Umbilical cord (tissue), 1 donor: ENCODE results near the gene FANCE. TPM values are rescaled to one million over a fixed set of nuclear protein-coding genes. Genes with fewer than 3 reads are reported as not detected.

ENCODE experiments used
- total RNA-seq: library from RNA; depleted of rRNA; stranded (reverse); fragments of >200 nt; gene quantifications from one replicate; pipeline ENCODE4 v1.2.3, GENCODE V29; 2014; ENCODE audit warnings: low replicate concordance; ENCODE audit not compliant: insufficient read depth

The FANCE gene
- total RNA-seq, 1 donor from 2014 or later, result 5.1 TPM

Other genes with a start within 250 kb of the FANCE start
- 10.6 TPM for gene SCUBE3, start 238.4 kb upstream of the FANCE start, total RNA-seq
- gene ZNF76, start 192.6 kb upstream of the FANCE start, total RNA-seq, result 9.9 TPM
- 8.9 TPM for gene DEF6, start 154.5 kb upstream of the FANCE start, total RNA-seq
- 5.3 TPM for gene PPARD, start 109.8 kb upstream of the FANCE start, total RNA-seq
- gene RPL10A, start 16.1 kb downstream of the FANCE start, total RNA-seq, result 2,541 TPM
- 12.0 TPM for gene TEAD3, start 44.7 kb downstream of the FANCE start, total RNA-seq
- 40.9 TPM for gene TULP1, start 60.6 kb downstream of the FANCE start, total RNA-seq
- gene FKBP5, start 236.6 kb downstream of the FANCE start, total RNA-seq, result 21.7 TPM